Gastrocnemius medialis (tissue), 4 donors: ENCODE measurements around the gene CYP3A5. TPM values are rescaled to one million over a fixed set of nuclear protein-coding genes. Genes with fewer than 3 reads are reported as not detected.
"Not testable (repeated sequence)": the region's sequence is repeated elsewhere in the genome, so short reads cannot be mapped to it uniquely, and the experiment has no call there.

ENCODE experiments used
- ATAC-seq, 2 donors: fragments of 150-250 bp; one replicate each; pipeline ENCODE4 v1.9.1; 2016
- DNase-seq, 2 donors: peaks; one replicate each; pipeline ENCODE4 v3.0.0-alpha.2; 2019
- H3K27ac ChIP-seq, 4 donors: fragments of 200-600 bp; sonication (generic); 1 replicate in 1 of 4; 2 replicates in 3 of 4; pipeline ENCODE4 v1.5.1; 2016 to 2018; ENCODE audit warnings: mild to moderate bottlenecking in 2 of 4, moderate library complexity in 1 of 4
- H3K27me3 ChIP-seq, 3 donors: fragments of 200-600 bp; sonication (generic) in 2 of 3; 1 replicate in 1 of 3; 2 replicates in 2 of 3; pipeline versions ENCODE4 v1.5.1 to v1.6.0; 2016 to 2019; ENCODE audit warnings: mild to moderate bottlenecking in 1 of 3, moderate library complexity in 1 of 3
- H3K36me3 ChIP-seq, 2 donors: fragments of 200-600 bp; sonication (generic) in 1 of 2; one replicate each; pipeline ENCODE4 v1.5.1; 2017 to 2018
- H3K4me1 ChIP-seq, 2 donors: fragments of 200-600 bp; sonication (generic) in 1 of 2; one replicate each; pipeline ENCODE4 v1.5.1; 2016 to 2017; ENCODE audit warnings: mild to moderate bottlenecking in 2 of 2
- H3K4me3 ChIP-seq, 4 donors: fragments of 200-600 bp; sonication (generic) in 3 of 4; 1 replicate in 1 of 4; 2 replicates in 3 of 4; pipeline ENCODE4 v1.5.1; 2016 to 2019; ENCODE audit warnings: mild to moderate bottlenecking in 2 of 4
- H3K9me3 ChIP-seq, 3 donors: fragments of 200-600 bp; sonication (generic) in 2 of 3; 1 replicate in 1 of 3; 2 replicates in 2 of 3; pipeline ENCODE4 v1.5.1; 2016 to 2019
- CTCF ChIP-seq, 5 experiments: fragments of 450-650 bp in 3 of 5; fragments of 200-600 bp in 2 of 5; sonication (generic) in 2 of 5; IDR thresholded peaks in 4 of 5; conservative IDR thresholded peaks in 1 of 5; 1 replicate in 4 of 5; 2 replicates in 1 of 5; pipeline ENCODE4 v1.5.1; 2016 to 2019; ENCODE audit warnings: antibody characterized with exemption in 5 of 5, mild to moderate bottlenecking in 3 of 5, moderate library complexity in 3 of 5
- POLR2A ChIP-seq, 2 donors: fragments of 450-650 bp; IDR thresholded peaks; one replicate each; pipeline ENCODE4 v1.6.1; 2017; ENCODE audit warnings: antibody characterized with exemption in 2 of 2, mild to moderate bottlenecking in 2 of 2, moderate library complexity in 2 of 2
- in situ Hi-C, 4 donors: fragments of 200-750 bp; cut with MboI; loops; one replicate each; pipeline versions ENCODE4 v1.15.0 to v1.8.0; 2017; ENCODE audit warnings: low sequenced_read_pairs in 4 of 4
- intact Hi-C: fragments of 100-400 bp; cut with DNase I; formaldehyde crosslinking; loops from one replicate; pipeline ENCODE4 v1.15.1; 2023; ENCODE audit warnings: low total_unique reads
- total RNA-seq, 4 donors: library from RNA; depleted of rRNA; stranded (reverse); fragments of >200 nt; gene quantifications; one replicate each; pipeline versions ENCODE4 v1.1.0 to v1.2.3, GENCODE V29; 2016

Gene CYP3A5
- total RNA-seq, 4 donors from 2014 or later: 0.70 to 9.2 (median 1.8) TPM; not detected in 1

DNA sequence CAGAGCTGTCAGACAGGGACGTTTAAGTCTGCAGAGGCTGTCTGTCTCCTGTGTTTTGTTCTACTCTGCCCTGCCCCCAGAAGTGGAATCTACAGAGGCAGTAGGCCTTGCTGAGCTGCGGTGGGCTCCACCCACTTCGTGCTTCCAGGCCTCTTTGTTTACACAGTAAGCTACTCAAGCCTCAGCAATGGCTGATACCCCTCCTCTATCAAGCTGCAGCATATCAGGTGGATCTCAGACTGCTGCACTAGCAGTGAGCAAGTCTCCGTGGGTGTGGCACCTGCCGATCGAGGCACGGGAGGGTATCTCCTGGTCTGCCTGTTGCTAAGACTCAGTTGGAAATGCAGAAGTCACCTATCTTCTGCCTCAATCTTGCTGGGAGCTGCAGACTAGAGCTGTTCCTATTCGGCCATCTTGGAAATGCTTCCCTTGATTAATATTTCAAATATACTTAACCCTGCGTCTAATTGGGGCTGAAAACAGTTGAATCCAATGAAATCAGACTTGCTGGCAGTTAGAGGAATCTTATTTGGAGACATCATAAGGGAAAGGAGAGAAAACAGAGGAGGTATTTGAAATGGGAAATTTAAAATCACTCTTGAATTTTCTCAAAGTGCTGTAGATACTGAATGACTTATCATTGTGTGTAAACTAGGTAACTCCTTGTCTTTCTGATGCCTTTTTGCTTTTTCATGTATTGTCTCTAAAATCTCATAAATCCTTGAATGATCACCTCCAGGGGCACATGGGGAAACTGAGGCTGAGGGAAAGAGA, 13.8 kb upstream of the CYP3A5 start:
- Histone ChIP-seq H3K27ac (no peak overlapping the region), H3K4me1 (no peaks in the 10 kb centered on the region), H3K36me3 (no peaks in the 10 kb centered on the region), H3K27me3 (no peaks in the 10 kb centered on the region), H3K9me3 (no peaks in the 10 kb centered on the region), H3K4me3 (no peak overlapping the region)
- intact Hi-C loops: no loop called here
- ATAC-seq: no peak
- DNase-seq: no peak
- TF ChIP-seq POLR2A (IDR thresholded peaks at IDR 0.05) (no peak), CTCF (IDR thresholded peaks at IDR 0.05 in 4 of 5, conservative IDR thresholded peaks at IDR 0.05 in 1 of 5) (no peak)
- in situ Hi-C loops: no loop called here

DNA sequence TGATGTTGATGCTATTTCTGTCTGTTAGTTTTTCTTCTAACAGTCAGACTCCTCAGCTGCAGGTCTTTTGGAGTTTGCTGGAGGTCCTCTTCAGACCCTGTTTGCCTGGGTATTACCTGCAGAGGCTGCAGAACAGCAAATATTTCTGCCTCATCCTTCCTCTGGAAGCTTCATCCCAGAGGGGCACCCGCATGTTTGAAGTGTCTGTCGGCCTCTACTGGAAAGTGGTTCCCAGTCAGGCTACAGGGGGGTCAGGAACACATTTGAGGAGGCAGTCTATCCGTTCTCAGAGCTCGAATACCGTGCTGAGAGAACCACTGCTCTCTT, 13.3 kb upstream of the CYP3A5 start:
- intact Hi-C loops: no loop called here
- Histone ChIP-seq H3K4me3 (no peak overlapping the region), H3K4me1 (no peaks in the 10 kb centered on the region), H3K9me3 (no peaks in the 10 kb centered on the region), H3K27me3 (no peaks in the 10 kb centered on the region), H3K36me3 (no peaks in the 10 kb centered on the region), H3K27ac (no peak overlapping the region)
- ATAC-seq (no peak), DNase-seq (no peak)
- TF ChIP-seq POLR2A (IDR thresholded peaks at IDR 0.05) (no peak), CTCF (IDR thresholded peaks at IDR 0.05 in 4 of 5, conservative IDR thresholded peaks at IDR 0.05 in 1 of 5) (no peak)
- in situ Hi-C loops: no loop called here

DNA sequence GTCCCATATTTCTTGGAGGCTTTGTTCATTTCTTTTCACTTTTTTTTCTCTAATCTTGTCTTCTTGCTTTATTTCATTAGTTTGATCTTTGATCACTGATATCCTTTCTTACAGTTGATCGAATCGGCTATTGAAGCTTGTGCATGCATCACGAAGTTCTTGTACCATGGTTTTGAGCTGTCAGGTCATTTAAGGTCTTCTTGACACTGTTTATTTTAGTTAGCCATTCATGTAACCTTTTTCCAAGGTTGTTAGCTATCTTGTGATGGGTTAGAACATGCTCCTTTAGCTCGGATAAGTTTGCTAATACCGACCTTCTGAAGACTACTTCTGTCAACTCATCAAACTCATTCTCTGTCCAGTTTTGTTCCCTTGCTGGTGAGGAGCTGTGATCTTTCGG, 12.8 kb upstream of the CYP3A5 start:
- H3K4me3 ChIP-seq, H3K36me3 ChIP-seq, H3K9me3 ChIP-seq, DNase-seq, ATAC-seq, in situ Hi-C loops, H3K27me3 ChIP-seq, H3K27ac ChIP-seq, H3K4me1 ChIP-seq, intact Hi-C loops: not testable (repeated sequence)

DNA sequence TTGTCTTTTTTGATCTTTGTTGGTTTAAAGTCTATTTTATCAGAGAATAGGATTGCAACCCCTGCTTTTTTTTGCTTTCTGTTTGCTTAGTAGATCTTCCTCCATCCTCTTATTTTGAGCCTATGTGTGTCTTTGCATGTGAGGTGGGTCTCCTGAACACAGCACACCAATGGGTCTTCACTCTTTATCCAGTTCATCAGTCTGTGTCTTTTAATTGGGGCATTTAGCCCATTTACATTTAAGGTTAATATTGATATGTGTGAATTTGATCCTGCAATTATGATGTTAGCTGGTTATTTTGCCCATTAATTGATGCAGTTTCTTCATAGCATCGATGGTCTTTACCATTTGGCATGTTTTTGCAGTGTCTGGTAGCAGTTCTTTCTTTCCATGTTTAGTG, 11.9 kb upstream of the CYP3A5 start:
- H3K4me1 ChIP-seq, H3K27ac ChIP-seq, H3K27me3 ChIP-seq, ATAC-seq, H3K36me3 ChIP-seq, H3K4me3 ChIP-seq, intact Hi-C loops, in situ Hi-C loops, H3K9me3 ChIP-seq, DNase-seq: not testable (repeated sequence)

DNA sequence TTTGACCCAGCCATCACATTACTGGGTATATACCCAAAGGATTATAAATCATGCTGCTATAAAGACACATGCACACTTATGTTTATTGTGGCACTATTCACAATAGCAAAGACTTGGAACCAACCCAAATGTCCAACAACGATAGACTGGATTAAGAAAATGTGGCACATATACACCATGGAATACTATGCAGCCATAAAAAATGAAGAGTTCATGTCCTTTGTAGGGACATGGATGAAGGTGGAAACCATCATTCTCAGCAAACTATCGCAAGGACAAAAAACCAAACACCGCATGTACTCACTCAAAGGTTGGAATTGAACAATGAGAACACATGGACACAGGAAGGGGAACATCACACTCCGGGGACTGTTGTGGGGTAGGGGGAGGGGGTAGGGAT, 11.1 kb upstream of the CYP3A5 start:
- H3K36me3 ChIP-seq, DNase-seq, H3K9me3 ChIP-seq, ATAC-seq, H3K4me1 ChIP-seq, H3K4me3 ChIP-seq, H3K27ac ChIP-seq, H3K27me3 ChIP-seq, intact Hi-C loops, in situ Hi-C loops: not testable (repeated sequence)

DNA sequence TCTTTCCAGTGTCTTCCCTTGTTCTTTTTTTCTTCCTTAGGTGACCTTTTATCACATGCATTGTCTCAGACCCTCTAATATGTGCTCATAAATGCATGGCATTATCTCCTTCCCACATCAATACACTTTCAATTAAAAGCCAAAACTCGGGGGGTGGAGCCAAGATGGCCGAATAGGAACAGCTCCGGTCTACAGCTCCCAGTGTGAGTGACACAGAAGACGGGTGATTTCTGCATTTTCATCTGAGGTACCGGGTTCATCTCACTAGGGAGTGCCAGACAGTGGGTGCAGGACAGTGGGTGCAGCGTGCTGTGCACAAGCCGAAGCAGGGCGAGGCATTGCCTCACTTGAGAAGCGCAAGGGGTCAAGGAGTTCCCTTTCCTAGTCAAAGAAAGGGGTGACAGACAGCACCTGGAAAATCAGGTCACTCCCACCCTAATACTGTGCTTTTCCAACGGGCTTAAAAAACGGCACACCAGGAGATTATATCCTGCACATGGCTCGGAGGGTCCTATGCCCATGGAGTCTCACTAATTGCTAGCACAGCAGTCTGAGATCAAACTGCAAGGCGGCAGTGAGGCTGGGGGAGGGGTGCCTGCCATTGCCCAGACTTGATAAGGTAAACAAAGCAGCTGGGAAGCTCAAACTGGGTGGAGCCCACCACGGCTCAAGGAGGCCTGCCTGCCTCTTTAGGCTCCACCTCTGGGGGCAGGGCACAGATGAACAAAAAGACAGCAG, 6.2 kb upstream of the CYP3A5 start:
- intact Hi-C loops, H3K27ac ChIP-seq, H3K27me3 ChIP-seq, H3K36me3 ChIP-seq, in situ Hi-C loops, H3K9me3 ChIP-seq, H3K4me3 ChIP-seq, ATAC-seq, DNase-seq, H3K4me1 ChIP-seq: not testable (repeated sequence)
